Suprapubic skin (tissue), 3 donors: ENCODE data around the gene SUPT6H.

ENCODE experiments used
- EP300 ChIP-seq: sonication (generic); formaldehyde crosslinking; IDR thresholded peaks from one replicate; pipeline ENCODE4 v1.6.1; 2017; ENCODE audit warnings: antibody characterized with exemption
- TF ChIP-seq, protein P1 (sequence below), 2 donors: fragments of 200-600 bp in 1 of 2; fragments of 450-650 bp in 1 of 2; sonication (generic) in 1 of 2; IDR thresholded peaks; one replicate each; pipeline ENCODE4 v1.5.1; 2016 to 2019; ENCODE audit warnings: antibody characterized with exemption in 2 of 2, mild to moderate bottlenecking in 1 of 2, moderate library complexity in 1 of 2

DNA sequence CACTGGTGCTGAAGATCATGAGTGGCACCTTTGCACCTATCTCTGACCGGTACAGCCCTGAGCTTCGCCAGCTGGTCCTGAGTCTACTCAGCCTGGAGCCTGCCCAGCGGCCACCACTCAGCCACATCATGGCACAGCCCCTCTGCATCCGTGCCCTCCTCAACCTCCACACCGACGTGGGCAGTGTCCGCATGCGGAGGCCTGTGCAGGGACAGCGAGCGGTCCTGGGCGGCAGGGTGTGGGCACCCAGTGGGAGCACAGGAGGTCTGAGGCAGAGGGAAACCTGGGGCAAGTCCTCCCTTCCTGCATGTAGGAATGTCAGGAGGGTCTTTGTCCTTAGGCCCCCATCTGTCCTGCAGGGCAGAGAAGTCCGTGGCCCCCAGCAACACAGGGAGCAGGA lies 75.3 kb downstream of the SUPT6H start:
- TF ChIP-seq, protein P1, sequence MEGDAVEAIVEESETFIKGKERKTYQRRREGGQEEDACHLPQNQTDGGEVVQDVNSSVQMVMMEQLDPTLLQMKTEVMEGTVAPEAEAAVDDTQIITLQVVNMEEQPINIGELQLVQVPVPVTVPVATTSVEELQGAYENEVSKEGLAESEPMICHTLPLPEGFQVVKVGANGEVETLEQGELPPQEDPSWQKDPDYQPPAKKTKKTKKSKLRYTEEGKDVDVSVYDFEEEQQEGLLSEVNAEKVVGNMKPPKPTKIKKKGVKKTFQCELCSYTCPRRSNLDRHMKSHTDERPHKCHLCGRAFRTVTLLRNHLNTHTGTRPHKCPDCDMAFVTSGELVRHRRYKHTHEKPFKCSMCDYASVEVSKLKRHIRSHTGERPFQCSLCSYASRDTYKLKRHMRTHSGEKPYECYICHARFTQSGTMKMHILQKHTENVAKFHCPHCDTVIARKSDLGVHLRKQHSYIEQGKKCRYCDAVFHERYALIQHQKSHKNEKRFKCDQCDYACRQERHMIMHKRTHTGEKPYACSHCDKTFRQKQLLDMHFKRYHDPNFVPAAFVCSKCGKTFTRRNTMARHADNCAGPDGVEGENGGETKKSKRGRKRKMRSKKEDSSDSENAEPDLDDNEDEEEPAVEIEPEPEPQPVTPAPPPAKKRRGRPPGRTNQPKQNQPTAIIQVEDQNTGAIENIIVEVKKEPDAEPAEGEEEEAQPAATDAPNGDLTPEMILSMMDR (IDR thresholded peaks at IDR 0.05) = no peak
- TF ChIP-seq EP300 = no peak
